Neuronal stem cell (in vitro differentiated cells): ENCODE measurements around the gene CENPP.

Experiments used
- DNase-seq: peaks from one replicate; pipeline ENCODE4 v3.0.0-alpha.2; 2013; ENCODE audit warnings: low spot score
- H2AFZ ChIP-seq: one replicate; pipeline ENCODE4 v1.6.1; 2013; ENCODE audit warnings: mild to moderate bottlenecking, low read length, inconsistent platforms
- H2AK5ac ChIP-seq: 2 replicates; pipeline ENCODE4 v1.6.1; 2013; ENCODE audit warnings: low read depth, mild to moderate bottlenecking, inconsistent platforms, low read length, moderate library complexity, mixed read lengths
- H2BK120ac ChIP-seq: 2 replicates; pipeline ENCODE4 v1.6.1; 2013; ENCODE audit warnings: low read depth, mild to moderate bottlenecking, inconsistent platforms, low read length, moderate library complexity, mixed read lengths
- H2BK12ac ChIP-seq: one replicate; pipeline ENCODE4 v1.6.1; 2013; ENCODE audit warnings: low read length, inconsistent platforms
- H2BK15ac ChIP-seq: 2 replicates; pipeline ENCODE4 v1.6.1; 2013; ENCODE audit warnings: mild to moderate bottlenecking, low read length, inconsistent platforms, mixed read lengths
- H2BK5ac ChIP-seq: one replicate; pipeline ENCODE4 v1.6.1; 2013; ENCODE audit warnings: inconsistent platforms, mild to moderate bottlenecking, low read length, moderate library complexity
- H3K14ac ChIP-seq: one replicate; pipeline ENCODE4 v1.6.1; 2013; ENCODE audit warnings: low read length, inconsistent platforms
- H3K18ac ChIP-seq: 2 replicates; pipeline ENCODE4 v1.6.1; 2013; ENCODE audit warnings: low read length, inconsistent platforms
- H3K23ac ChIP-seq: 2 replicates; pipeline ENCODE4 v1.6.1; 2013; ENCODE audit warnings: low read depth, mild to moderate bottlenecking, mixed read lengths, low read length, inconsistent platforms; ENCODE audit not compliant: poor library complexity
- H3K27ac ChIP-seq: replicated peaks from 3 replicates; pipeline ENCODE4 v1.5.1; 2013; ENCODE audit warnings: low read length, inconsistent platforms
- H3K27me3 ChIP-seq, 3 experiments: 2 replicates each; pipeline ENCODE4 v1.6.1; 2013; ENCODE audit warnings: low read length in 3 of 3, mild to moderate bottlenecking in 2 of 3, inconsistent platforms in 1 of 3, low read depth in 1 of 3, mixed read lengths in 1 of 3, moderate library complexity in 1 of 3; ENCODE audit not compliant: control insufficient read depth in 3 of 3, insufficient read depth in 3 of 3
- H3K36me3 ChIP-seq, 2 donors: replicated peaks in 1 of 2; 2 replicates each; pipeline ENCODE4 v1.6.1; 2013; ENCODE audit warnings: low read length in 2 of 2; ENCODE audit not compliant: control insufficient read depth in 2 of 2, insufficient read depth in 2 of 2
- H3K4ac ChIP-seq: 2 replicates; pipeline ENCODE4 v1.6.1; 2013; ENCODE audit warnings: inconsistent platforms, mild to moderate bottlenecking, low read length, moderate library complexity
- H3K4me1 ChIP-seq, 2 donors: 1 replicate in 1 of 2; 2 replicates in 1 of 2; pipeline ENCODE4 v1.6.1; 2013; ENCODE audit warnings: low read length in 2 of 2, low read depth in 1 of 2; ENCODE audit not compliant: control insufficient read depth in 2 of 2, insufficient read depth in 1 of 2
- H3K4me2 ChIP-seq: one replicate; pipeline ENCODE4 v1.6.1; 2013; ENCODE audit warnings: mild to moderate bottlenecking, low read length, inconsistent platforms; ENCODE audit not compliant: insufficient read depth, poor library complexity, severe bottlenecking
- H3K4me3 ChIP-seq, 2 donors: 2 replicates each; pipeline ENCODE4 v1.5.1; 2013; ENCODE audit warnings: low read length in 2 of 2, mild to moderate bottlenecking in 2 of 2, inconsistent platforms in 1 of 2, moderate library complexity in 1 of 2
- H3K79me1 ChIP-seq: one replicate; pipeline ENCODE4 v1.6.1; 2013; ENCODE audit warnings: low read depth, mild to moderate bottlenecking, inconsistent platforms, low read length, moderate library complexity
- H3K9ac ChIP-seq: one replicate; pipeline ENCODE4 v1.6.1; 2013; ENCODE audit warnings: mild to moderate bottlenecking, low read depth, low read length, inconsistent platforms; ENCODE audit not compliant: poor library complexity
- H3K9me3 ChIP-seq, 2 donors: replicated peaks in 1 of 2; 2 replicates each; pipeline versions ENCODE3 to v1.6.1; 2013; ENCODE audit warnings: low read length in 2 of 2, mild to moderate bottlenecking in 2 of 2, inconsistent platforms in 1 of 2, low read depth in 1 of 2, mixed read lengths in 1 of 2, moderate library complexity in 1 of 2; ENCODE audit not compliant: control insufficient read depth in 2 of 2, insufficient read depth in 1 of 2
- H4K8ac ChIP-seq: one replicate; pipeline ENCODE4 v1.6.1; 2013; ENCODE audit warnings: low read depth, mild to moderate bottlenecking, inconsistent platforms, low read length, moderate library complexity
- H4K91ac ChIP-seq: one replicate; pipeline ENCODE4 v1.6.1; 2013; ENCODE audit warnings: low read length, low read depth, mild to moderate bottlenecking, inconsistent platforms; ENCODE audit not compliant: poor library complexity
- WGBS, 2 donors: extraction: QIAGEN DNeasy Blood & Tissue Kit; methylation state at CpG; one replicate each; pipeline ENCODE4 v1.1.7; 2013; ENCODE audit warnings: missing lambda C conversion rate in 2 of 2, mixed read lengths in 1 of 2; ENCODE audit not compliant: insufficient read length in 2 of 2, insufficient replicate concordance in 1 of 2; ENCODE audit errors: extremely low coverage in 2 of 2; 5-methylcytosine and 5-hydroxymethylcytosine counted together

CENPP gene

GRCh38 chr9:92561374-92562330 is 235.9 kb downstream of the CENPP start:
- Histone ChIP-seq H4K8ac (no peak overlapping the region), H2AK5ac (no peak overlapping the region), H3K4me1 (peaks cover 0 to 8% of the 10 kb centered on the region in 2 donors), H2BK120ac (no peak overlapping the region), H3K4me2 (no peak overlapping the region), H3K23ac (no peak overlapping the region), H3K27ac (no peak overlapping the region), H3K9me3 (no peaks in the 10 kb centered on the region), H3K79me1 (no peaks in the 10 kb centered on the region), H3K36me3 (no peaks in the 10 kb centered on the region), H3K14ac (no peak overlapping the region), H2BK15ac (no peak overlapping the region), H3K18ac (no peak overlapping the region), H3K27me3 (no peaks in the 10 kb centered on the region), H2BK12ac (no peak overlapping the region), H2BK5ac (no peak overlapping the region), H4K91ac (no peak overlapping the region), H2AFZ (no peak overlapping the region), H3K4me3 (no peak overlapping the region), H3K9ac (no peak overlapping the region), H3K4ac (no peak overlapping the region)
- no peak for DNase-seq
- WGBS, 2 donors, result no CpG with 5 or more reads among the region's 5 CpGs

- Histone ChIP-seq H4K91ac (no peak overlapping the region), H2BK12ac (no peak overlapping the region), H3K4me1 (peaks cover 0 to 8% of the 10 kb centered on the region in 2 donors), H4K8ac (no peak overlapping the region), H3K9me3 (no peaks in the 10 kb centered on the region), H3K4me3 (no peak overlapping the region), H3K4ac (no peak overlapping the region), H3K4me2 (no peak overlapping the region), H2AK5ac (no peak overlapping the region), H2BK5ac (no peak overlapping the region), H3K27ac (no peak overlapping the region), H3K14ac (no peak overlapping the region), H3K18ac (no peak overlapping the region), H3K27me3 (no peaks in the 10 kb centered on the region), H3K36me3 (no peaks in the 10 kb centered on the region), H3K23ac (no peak overlapping the region), H2BK120ac (no peak overlapping the region), H2BK15ac (no peak overlapping the region), H2AFZ (no peak overlapping the region), H3K9ac (no peak overlapping the region), H3K79me1 (no peaks in the 10 kb centered on the region)
- WGBS, 2 donors, result no CpG with 5 or more reads among the region's 5 CpGs
- no peak for DNase-seq
These were observed 236.8 kb downstream of the CENPP start for GRCh38 chr9:92562461-92562967.

GRCh38 chr9:92563116-92564100 is 237.7 kb downstream of the CENPP start:
- Histone ChIP-seq H3K14ac (no peak overlapping the region), H4K91ac (no peak overlapping the region), H3K79me1 (no peaks in the 10 kb centered on the region), H2AFZ (no peak overlapping the region), H3K4me1 (peaks cover 0 to 6% of the 10 kb centered on the region in 2 donors), H3K4me3 (no peak overlapping the region), H4K8ac (no peak overlapping the region), H3K9me3 (no peaks in the 10 kb centered on the region), H3K4ac (no peak overlapping the region), H3K27me3 (no peaks in the 10 kb centered on the region), H2AK5ac (no peak overlapping the region), H3K36me3 (no peaks in the 10 kb centered on the region), H3K23ac (no peak overlapping the region), H2BK12ac (no peak overlapping the region), H2BK5ac (no peak overlapping the region), H3K27ac (no peak overlapping the region), H3K9ac (no peak overlapping the region), H3K4me2 (no peak overlapping the region), H3K18ac (no peak overlapping the region), H2BK15ac (no peak overlapping the region), H2BK120ac (no peak overlapping the region)
- WGBS, 2 donors, result no CpG with 5 or more reads among the region's 3 CpGs
- DNase-seq, result no peak

- no peak overlapping the region for H2BK120ac ChIP-seq
- H3K18ac ChIP-seq, result no peak overlapping the region
- H3K27me3 ChIP-seq, result no peaks in the 10 kb centered on the region
- peaks cover 0 to 2% of the 10 kb centered on the region in 2 donors for H3K4me1 ChIP-seq
- no peak overlapping the region for H3K4ac ChIP-seq
- H3K4me3 ChIP-seq, result no peak overlapping the region
- H3K4me2 ChIP-seq, result no peak overlapping the region
- H3K79me1 ChIP-seq, result no peaks in the 10 kb centered on the region
- DNase-seq, result no peak
- H3K27ac ChIP-seq, result no peak overlapping the region
- no peak overlapping the region for H3K23ac ChIP-seq
- H3K36me3 ChIP-seq, result no peaks in the 10 kb centered on the region
- H2AFZ ChIP-seq, result no peak overlapping the region
- no peak overlapping the region for H2BK15ac ChIP-seq
- H4K91ac ChIP-seq, result no peak overlapping the region
- H3K9ac ChIP-seq, result no peak overlapping the region
- H2BK5ac ChIP-seq, result no peak overlapping the region
- H2BK12ac ChIP-seq, result no peak overlapping the region
- H3K9me3 ChIP-seq, result no peaks in the 10 kb centered on the region
- no peak overlapping the region for H3K14ac ChIP-seq
- H4K8ac ChIP-seq, result no peak overlapping the region
- H2AK5ac ChIP-seq, result no peak overlapping the region
These were observed 238.8 kb downstream of the CENPP start for GRCh38 chr9:92564504-92564903.
